Activated B cell treated with CpG ODN at 0.5 μM for 24 hours (primary cell): ENCODE results near the gene IVNS1ABP. TPM values are rescaled to one million over a fixed set of nuclear protein-coding genes. Genes with fewer than 3 reads are reported as not detected.
"Not testable (repeated sequence)": the region's sequence is repeated elsewhere in the genome, so short reads cannot be mapped to it uniquely, and the experiment has no call there.

Experiments
- ATAC-seq: fragments of 200-7000 bp; cut with Tn5 transposase; one replicate; pipeline ENCODE4 v1.10.0; 2021; ENCODE audit warnings: low read depth, mild to moderate bottlenecking, moderate library complexity
- CTCF ChIA-PET: fragments of 350-600 bp; sonication (Branson Sonifier 250); formaldehyde crosslinking; loops from one replicate; lab custom pipeline; 2021; ENCODE audit warnings: antibody characterized with exemption; lab: Charles Lee
- POLR2A ChIA-PET: fragments of 350-600 bp; sonication (Branson Sonifier 250); formaldehyde crosslinking; loops from one replicate; lab custom pipeline; 2021; ENCODE audit warnings: antibody characterized with exemption; lab: Charles Lee
- DNase-seq: peaks from one replicate; pipeline ENCODE4 v3.0.0; 2022
- H3K27ac Mint-ChIP-seq: one replicate; pipeline ENCODE4 v1.8.0; 2020; ENCODE audit warnings: mixed read lengths
- H3K27me3 Mint-ChIP-seq: one replicate; pipeline ENCODE4 v1.8.0; 2021; ENCODE audit warnings: mixed read lengths
- H3K36me3 Mint-ChIP-seq: one replicate; pipeline ENCODE4 v1.8.0; 2021; ENCODE audit warnings: low read depth, mixed read lengths
- H3K4me1 Mint-ChIP-seq: one replicate; pipeline ENCODE4 v1.8.0; 2021; ENCODE audit warnings: mixed read lengths
- H3K4me3 Mint-ChIP-seq: one replicate; pipeline ENCODE4 v1.8.0; 2020; ENCODE audit warnings: mild to moderate bottlenecking, mixed read lengths
- H3K9me3 Mint-ChIP-seq: one replicate; pipeline ENCODE4 v1.8.0; 2020; ENCODE audit warnings: mixed read lengths
- intact Hi-C: fragments of 100-400 bp; cut with micrococcal nuclease; formaldehyde crosslinking; loops from one replicate; pipeline ENCODE4 v1.15.1; 2024
- total RNA-seq: library from RNA; stranded (reverse); gene quantifications from 2 replicates; pipeline ENCODE4 v1.2.3, GENCODE V29; 2022
- TF ChIP-seq, protein P1 (sequence below): fragments of 200-600 bp; IDR thresholded peaks from one replicate; pipeline ENCODE4 v1.8.0; 2022; ENCODE audit warnings: antibody characterized with exemption, mild to moderate bottlenecking

IVNS1ABP gene
- total RNA-seq = 130 and 149 TPM in 2 replicates

DNA sequence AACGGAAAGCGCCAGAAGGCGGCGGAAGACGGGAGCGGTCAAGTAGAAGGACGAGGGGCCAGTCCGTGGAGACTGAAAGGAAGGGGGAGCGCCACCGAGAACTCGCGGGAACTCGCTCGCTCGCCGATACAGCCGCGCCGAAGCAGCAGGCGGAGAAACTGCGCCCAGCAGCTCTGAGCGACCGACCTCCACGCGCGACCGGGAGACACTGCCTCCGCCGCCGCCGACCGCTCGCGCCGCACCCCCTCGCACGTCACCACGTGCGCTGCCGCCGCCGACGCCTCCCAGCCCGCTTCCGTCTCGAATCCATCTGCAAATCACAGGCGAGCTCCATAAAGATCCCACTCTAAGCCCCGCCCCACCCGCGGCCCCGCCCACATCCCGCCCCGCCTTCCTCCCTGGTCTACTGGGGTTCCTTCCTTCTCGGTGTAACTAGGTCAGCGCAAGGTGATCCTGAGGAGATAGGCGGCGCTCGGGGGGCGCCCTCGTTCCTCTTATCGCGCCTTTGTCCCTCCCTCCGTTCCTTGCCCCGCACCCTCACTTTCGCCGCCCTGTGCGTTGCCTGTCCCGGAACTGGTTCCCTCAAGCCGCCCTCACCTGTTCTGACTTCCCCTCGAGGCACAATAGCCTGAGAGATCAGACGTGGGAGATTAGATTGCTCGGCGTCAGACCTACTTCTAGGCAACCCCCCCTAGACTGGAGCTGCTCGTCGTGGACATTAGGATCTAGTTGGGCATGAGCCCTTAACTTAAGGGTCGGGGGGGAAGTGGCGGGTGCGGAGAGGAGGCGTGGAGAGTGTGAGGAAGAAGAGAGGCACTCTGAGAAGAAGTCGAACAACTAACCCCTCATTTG is at the start of gene IVNS1ABP:
Gene IVNS1ABP, minus strand, starts transcription at position 210 of the 852 bp plus-strand sequence. CDS start 7,750 bp downstream, outside the sequence.
- ATAC-seq (peak; percentile 73), DNase-seq (peak; percentile 90)
- Mint-ChIP-seq H3K9me3 (peaks cover 2% of the 10 kb centered on the region), H3K27ac (peak within 1 kb of the TSS; percentile 98), H3K4me3 (peak within 1 kb of the TSS; percentile 97), H3K27me3 (no peaks in the 10 kb centered on the region), H3K36me3 (peaks cover 14% of the 10 kb centered on the region), H3K4me1 (peaks cover 49% of the 10 kb centered on the region)
- TF ChIP-seq, protein P1, sequence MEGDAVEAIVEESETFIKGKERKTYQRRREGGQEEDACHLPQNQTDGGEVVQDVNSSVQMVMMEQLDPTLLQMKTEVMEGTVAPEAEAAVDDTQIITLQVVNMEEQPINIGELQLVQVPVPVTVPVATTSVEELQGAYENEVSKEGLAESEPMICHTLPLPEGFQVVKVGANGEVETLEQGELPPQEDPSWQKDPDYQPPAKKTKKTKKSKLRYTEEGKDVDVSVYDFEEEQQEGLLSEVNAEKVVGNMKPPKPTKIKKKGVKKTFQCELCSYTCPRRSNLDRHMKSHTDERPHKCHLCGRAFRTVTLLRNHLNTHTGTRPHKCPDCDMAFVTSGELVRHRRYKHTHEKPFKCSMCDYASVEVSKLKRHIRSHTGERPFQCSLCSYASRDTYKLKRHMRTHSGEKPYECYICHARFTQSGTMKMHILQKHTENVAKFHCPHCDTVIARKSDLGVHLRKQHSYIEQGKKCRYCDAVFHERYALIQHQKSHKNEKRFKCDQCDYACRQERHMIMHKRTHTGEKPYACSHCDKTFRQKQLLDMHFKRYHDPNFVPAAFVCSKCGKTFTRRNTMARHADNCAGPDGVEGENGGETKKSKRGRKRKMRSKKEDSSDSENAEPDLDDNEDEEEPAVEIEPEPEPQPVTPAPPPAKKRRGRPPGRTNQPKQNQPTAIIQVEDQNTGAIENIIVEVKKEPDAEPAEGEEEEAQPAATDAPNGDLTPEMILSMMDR = no peak
- ChIA-PET CTCF (interaction anchor here (0.5 to 4.1 kb wide), 18 partner anchors 21 to 377 kb away, joined by 3 to 49 read pairs (median 5); no protein-coding TSS in a partner anchor), POLR2A (interaction anchor here (0.6 to 3.7 kb wide), 46 partner anchors 9 to 1266 kb away, joined by 3 to 81 read pairs (median 6); partner anchors contain the start of genes EDEM3, SWT1, TPR and TRMT1L)
- intact Hi-C loops = loop anchor here (1.0 to 10.0 kb wide), 18 partner anchors 22 to 1058 kb away; partner anchors contain the start of genes ODR4, RNF2, SWT1 and TPR

DNA sequence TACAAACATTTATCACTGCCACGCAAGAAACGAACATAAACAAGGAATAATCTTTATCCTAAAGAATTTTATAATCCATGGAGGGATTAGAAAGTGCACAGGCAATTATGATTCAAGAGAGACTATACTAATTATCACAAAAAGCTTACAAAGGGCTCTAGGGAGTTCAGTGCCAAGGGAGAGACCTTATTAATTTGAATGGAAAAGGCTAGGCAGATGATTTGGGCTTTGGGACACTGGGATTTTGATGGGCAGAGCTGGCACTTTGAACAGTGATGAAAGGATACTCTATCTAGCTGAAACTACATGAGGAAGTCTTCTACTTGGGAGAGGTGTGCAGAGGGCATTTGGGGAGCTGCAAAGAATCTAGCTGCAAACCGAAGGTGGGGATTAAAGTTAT is 48.9 kb upstream of the IVNS1ABP start:
- intact Hi-C loops = no loop called here
- ChIA-PET POLR2A (no interaction called here), CTCF (no interaction called here)
- Mint-ChIP-seq H3K4me1 (peaks cover 21% of the 10 kb centered on the region), H3K36me3 (peaks cover 4% of the 10 kb centered on the region), H3K4me3 (no peak overlapping the region), H3K27ac (no peak overlapping the region), H3K9me3 (peaks cover 18% of the 10 kb centered on the region), H3K27me3 (no peaks in the 10 kb centered on the region)
- no peak for ATAC-seq
- DNase-seq = no peak
- TF ChIP-seq, protein P1 = no peak

DNA sequence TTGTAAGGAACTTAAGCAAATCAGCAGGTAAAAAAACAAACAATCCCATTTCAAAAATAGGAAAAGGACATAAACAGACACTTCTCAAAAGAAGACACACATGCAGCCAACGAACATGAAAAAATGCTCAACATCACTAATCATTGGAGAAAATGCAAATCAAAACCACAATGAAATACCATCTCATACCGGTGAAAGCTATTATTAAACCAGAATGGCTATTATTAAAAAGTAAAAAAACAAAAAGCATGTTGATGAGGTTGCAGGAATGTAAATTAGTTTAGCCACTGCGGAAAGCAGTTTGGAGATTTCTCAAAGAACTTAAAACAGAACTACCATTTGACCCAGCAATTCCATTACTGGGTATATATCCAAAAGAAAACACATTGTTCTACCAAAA is 47.5 kb upstream of the IVNS1ABP start:
- H3K36me3 Mint-ChIP-seq, H3K4me3 Mint-ChIP-seq, ATAC-seq, H3K27ac Mint-ChIP-seq, CTCF ChIA-PET, H3K27me3 Mint-ChIP-seq, DNase-seq, intact Hi-C loops: not testable (repeated sequence)
- POLR2A ChIA-PET = interaction anchor here (0.6 to 1.0 kb wide), 2 partner anchors 18 to 47 kb away, joined by 3 to 4 read pairs; partner anchors contain the start of gene IVNS1ABP
- Mint-ChIP-seq H3K9me3 (peaks cover 20% of the 10 kb centered on the region), H3K4me1 (peaks cover 21% of the 10 kb centered on the region)

DNA sequence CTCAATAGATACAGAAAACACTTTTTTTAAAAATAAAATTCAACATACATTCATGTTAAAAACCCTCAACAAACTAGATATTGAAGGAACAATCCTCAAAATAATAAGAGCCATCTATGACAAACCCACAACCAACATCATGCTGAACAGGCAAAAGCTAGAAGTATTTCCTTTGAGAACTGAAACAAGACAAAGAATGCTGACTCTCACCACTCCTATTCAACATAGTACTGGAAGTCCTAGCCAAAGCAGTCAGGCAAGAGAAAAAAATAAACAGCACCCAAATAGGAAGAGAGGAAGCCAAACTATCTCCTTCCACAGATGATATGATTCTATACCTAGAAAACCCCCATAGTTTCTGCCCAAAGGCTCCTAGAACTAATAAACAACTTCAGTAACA is 46.2 kb upstream of the IVNS1ABP start:
- Mint-ChIP-seq H3K4me3 (no peak overlapping the region), H3K4me1 (peaks cover 26% of the 10 kb centered on the region), H3K27me3 (no peaks in the 10 kb centered on the region), H3K36me3 (peaks cover 4% of the 10 kb centered on the region), H3K27ac (no peak overlapping the region), H3K9me3 (peaks cover 20% of the 10 kb centered on the region)
- ATAC-seq (no peak), DNase-seq (no peak)
- TF ChIP-seq, protein P1 = no peak
- ChIA-PET CTCF (interaction anchor here (0.7 kb wide), 1 partner anchor 331 kb away, joined by 3 read pairs; no protein-coding TSS in a partner anchor), POLR2A (no interaction called here)
- intact Hi-C loops = no loop called here

DNA sequence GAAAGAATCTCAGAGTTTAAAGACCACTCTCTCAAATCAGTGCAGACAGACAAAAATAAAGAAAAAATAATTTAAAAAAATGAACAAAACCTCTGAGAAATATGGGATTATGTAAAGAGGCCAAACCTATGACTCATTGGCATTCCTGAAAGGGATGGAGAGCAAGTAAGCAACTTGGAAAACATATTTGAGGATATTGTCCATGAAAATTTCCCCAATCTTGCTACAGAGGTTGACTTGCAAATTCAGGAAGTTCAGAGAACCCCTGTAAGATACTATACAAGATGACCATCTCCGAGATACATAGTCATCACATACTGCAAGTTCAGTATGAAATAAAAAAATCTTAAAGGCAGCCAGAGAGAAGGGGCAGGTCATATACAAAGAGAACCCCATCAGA is 43.7 kb upstream of the IVNS1ABP start:
- DNase-seq (no peak), ATAC-seq (no peak)
- intact Hi-C loops = no loop called here
- Mint-ChIP-seq H3K4me3 (no peak overlapping the region), H3K4me1 (peaks cover 26% of the 10 kb centered on the region), H3K9me3 (peaks cover 20% of the 10 kb centered on the region), H3K27ac (no peak overlapping the region), H3K36me3 (peaks cover 4% of the 10 kb centered on the region), H3K27me3 (no peaks in the 10 kb centered on the region)
- ChIA-PET POLR2A (no interaction called here), CTCF (no interaction called here)
- TF ChIP-seq, protein P1 = no peak
